ENCODE results near the gene GPC5. TPM values are rescaled to one million over a fixed set of nuclear protein-coding genes. Genes with fewer than 3 reads are reported as not detected.

The GPC5 gene
- total and polyA plus RNA-seq, 7 donors = 0.23 TPM; not detected in 6

- H3K4me1 ChIP-seq = no peaks in the 10 kb centered on the region
- no peak for TF ChIP-seq CTCF (IDR thresholded peaks at IDR 0.05)
- H3K27me3 ChIP-seq (ENCODE audit: insufficient read depth in 3 of 3, low read length in 2 of 3) = no peaks in the 10 kb centered on the region
- intact Hi-C loops (cut with DNase I) = no loop called here
- no peaks in the 10 kb centered on the region for H3K9me3 ChIP-seq
- no peaks in the 10 kb centered on the region for H3K36me3 ChIP-seq (ENCODE audit: insufficient read depth in 1 of 2, low read depth in 1 of 2)
- DNase-seq = no peak
- ATAC-seq = no peak
- H3K27ac ChIP-seq = no peak overlapping the region
- WGBS, 3 donors = 63 to 65% (median 64%) methylated on average over 4 of the region's 4 CpGs
- H3K4me3 ChIP-seq = no peak overlapping the region
Observed at GRCh38 chr13:92074658-92075057, 676.2 kb downstream of the GPC5 start.

- H3K27ac ChIP-seq = no peak overlapping the region
- DNase-seq (no peak), ATAC-seq (no peak)
- no peaks in the 10 kb centered on the region for H3K36me3 ChIP-seq (ENCODE audit: insufficient read depth in 1 of 2, low read depth in 1 of 2)
- intact Hi-C loops (cut with DNase I) = no loop called here
- H3K4me3 ChIP-seq = no peak overlapping the region
- H3K9me3 ChIP-seq = peaks cover 8% of the 10 kb centered on the region
- WGBS, 3 donors = 53 to 66% (median 63%) methylated on average over 4 of the region's 4 CpGs
- H3K4me1 ChIP-seq = no peaks in the 10 kb centered on the region
- TF ChIP-seq CTCF (IDR thresholded peaks at IDR 0.05) = no peak
- no peaks in the 10 kb centered on the region for H3K27me3 ChIP-seq (ENCODE audit: insufficient read depth in 3 of 3, low read length in 2 of 3)
Observed at GRCh38 chr13:92097337-92097903, 699.0 kb downstream of the GPC5 start.

- Histone ChIP-seq H3K4me3 (no peak overlapping the region), H3K36me3 (ENCODE audit: insufficient read depth in 1 of 2, low read depth in 1 of 2) (no peaks in the 10 kb centered on the region), H3K9me3 (peaks cover 5% of the 10 kb centered on the region), H3K27ac (no peak overlapping the region), H3K27me3 (ENCODE audit: insufficient read depth in 3 of 3, low read length in 2 of 3) (no peaks in the 10 kb centered on the region), H3K4me1 (no peaks in the 10 kb centered on the region)
- DNase-seq (no peak), ATAC-seq (no peak)
- intact Hi-C loops (cut with DNase I) = no loop called here
- TF ChIP-seq CTCF (IDR thresholded peaks at IDR 0.05) = no peak
Observed at GRCh38 chr13:92101801-92102200, 703.4 kb downstream of the GPC5 start.

GRCh38 chr13:92103689-92104153 is 705.3 kb downstream of the GPC5 start:
- Histone ChIP-seq H3K27me3 (ENCODE audit: insufficient read depth in 3 of 3, low read length in 2 of 3) (no peaks in the 10 kb centered on the region), H3K36me3 (ENCODE audit: insufficient read depth in 1 of 2, low read depth in 1 of 2) (no peaks in the 10 kb centered on the region), H3K4me3 (no peak overlapping the region), H3K9me3 (no peaks in the 10 kb centered on the region), H3K27ac (no peak overlapping the region), H3K4me1 (no peaks in the 10 kb centered on the region)
- intact Hi-C loops (cut with DNase I) = no loop called here
- TF ChIP-seq CTCF (IDR thresholded peaks at IDR 0.05) = no peak
- ATAC-seq = no peak
- DNase-seq = no peak
- WGBS, 3 donors = 10 to 15% (median 10%) methylated on average over 6 of the region's 6 CpGs
